HG03457 (cell line): ENCODE data around the gene IPO7.
"Not testable (repeated sequence)": the region's sequence is repeated elsewhere in the genome, so short reads cannot be mapped to it uniquely, and the experiment has no call there.

Source experiments
- ATAC-seq: cut with Tn5 transposase; IDR thresholded peaks from one replicate; pipeline ENCODE4 v1.9.1; 2021; ENCODE audit warnings: moderate number of reproducible peaks; ENCODE audit not compliant: unreplicated experiment

The IPO7 gene

GRCh38 chr11:9397746-9398680, 13.6 kb downstream of the IPO7 start:
- ATAC-seq, result no peak

GRCh38 chr11:9399466-9399865, 15.0 kb downstream of the IPO7 start:
- no peak for ATAC-seq

- not testable (repeated sequence) for ATAC-seq
These were observed 17.4 kb downstream of the IPO7 start for GRCh38 chr11:9401884-9402283.

GRCh38 chr11:9428706-9429105, 44.3 kb downstream of the IPO7 start:
- no peak for ATAC-seq

GRCh38 chr11:9438611-9439010, 54.2 kb downstream of the IPO7 start:
- ATAC-seq, result no peak

GRCh38 chr11:9446230-9446629, 61.8 kb downstream of the IPO7 start:
- ATAC-seq, result no peak

- no peak for ATAC-seq
These were observed 64.3 kb downstream of the IPO7 start for GRCh38 chr11:9448576-9449352.

- not testable (repeated sequence) for ATAC-seq
These were observed 67.6 kb downstream of the IPO7 start for GRCh38 chr11:9452023-9452422.

- ATAC-seq, result no peak
These were observed 71.3 kb downstream of the IPO7 start for GRCh38 chr11:9455722-9456121.

- ATAC-seq, result no peak
These were observed 75.3 kb downstream of the IPO7 start for GRCh38 chr11:9459667-9460321.

- ATAC-seq, result peak; percentile 77
These were observed 76.0 kb downstream of the IPO7 start, which contains the start of gene ZNF143 for GRCh38 chr11:9460322-9461062. TSS of gene ZNF143 (plus strand) at chr11:9461012. CDS start at chr11:9471309, 10,297 bp downstream.

- ATAC-seq, result peak; percentile 35
These were observed 76.8 kb downstream of the IPO7 start for GRCh38 chr11:9461063-9461759.

GRCh38 chr11:9461760-9462134, 77.3 kb downstream of the IPO7 start:
- ATAC-seq, result no peak

GRCh38 chr11:9462172-9462799, 77.8 kb downstream of the IPO7 start:
- ATAC-seq, result no peak

- ATAC-seq, result no peak
These were observed 78.5 kb downstream of the IPO7 start for GRCh38 chr11:9462806-9463537.

- no peak for ATAC-seq
These were observed 86.3 kb downstream of the IPO7 start for GRCh38 chr11:9470765-9471164.

GRCh38 chr11:9473408-9473807, 89.0 kb downstream of the IPO7 start:
- ATAC-seq, result no peak

- no peak for ATAC-seq
These were observed 95.4 kb downstream of the IPO7 start for GRCh38 chr11:9479899-9480298.
